ENCODE results near the gene NKPD1.

Gene NKPD1

DNA sequence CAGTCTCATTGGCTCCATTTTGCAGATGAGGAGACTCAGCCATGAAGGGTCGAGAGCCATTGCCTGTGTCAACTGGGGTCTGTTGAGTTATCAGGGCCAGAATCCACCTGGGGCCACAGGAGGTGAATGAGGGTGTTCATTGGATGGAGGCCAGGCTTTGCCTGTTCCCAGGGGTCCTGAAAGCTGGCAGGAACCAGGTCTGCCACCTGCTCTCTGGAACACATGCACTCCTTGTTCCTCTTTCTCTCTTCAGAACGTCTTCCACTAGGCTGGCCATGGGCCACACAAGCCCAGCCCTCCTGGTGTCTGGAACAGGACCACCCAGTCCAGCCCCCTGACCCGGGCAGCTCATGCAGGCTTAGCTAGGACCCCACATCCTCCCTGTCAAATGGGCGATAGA lies 46.7 kb downstream of the NKPD1 start:
- no peak for DNase-seq

DNA sequence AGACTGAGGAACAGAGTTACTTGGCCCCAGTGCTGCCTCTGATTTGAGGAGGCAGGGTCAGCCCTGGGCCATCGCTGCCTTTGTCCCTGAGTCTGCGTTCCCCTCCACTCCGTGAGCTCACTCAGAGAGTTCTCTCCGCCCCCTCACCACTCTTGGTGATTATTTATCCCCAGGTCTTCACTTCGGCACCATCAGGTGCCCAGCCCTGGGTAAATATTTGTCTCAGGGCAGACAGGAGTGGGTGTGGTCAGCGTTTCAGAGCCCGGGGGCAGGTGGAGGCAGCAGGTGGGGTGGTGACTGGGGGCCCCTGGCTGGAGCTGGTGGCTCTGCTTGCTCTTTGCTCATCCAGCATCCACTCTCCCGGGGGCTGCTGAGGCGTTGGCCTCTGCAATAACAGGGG lies 47.2 kb downstream of the NKPD1 start:
- DNase-seq, result no peak

DNA sequence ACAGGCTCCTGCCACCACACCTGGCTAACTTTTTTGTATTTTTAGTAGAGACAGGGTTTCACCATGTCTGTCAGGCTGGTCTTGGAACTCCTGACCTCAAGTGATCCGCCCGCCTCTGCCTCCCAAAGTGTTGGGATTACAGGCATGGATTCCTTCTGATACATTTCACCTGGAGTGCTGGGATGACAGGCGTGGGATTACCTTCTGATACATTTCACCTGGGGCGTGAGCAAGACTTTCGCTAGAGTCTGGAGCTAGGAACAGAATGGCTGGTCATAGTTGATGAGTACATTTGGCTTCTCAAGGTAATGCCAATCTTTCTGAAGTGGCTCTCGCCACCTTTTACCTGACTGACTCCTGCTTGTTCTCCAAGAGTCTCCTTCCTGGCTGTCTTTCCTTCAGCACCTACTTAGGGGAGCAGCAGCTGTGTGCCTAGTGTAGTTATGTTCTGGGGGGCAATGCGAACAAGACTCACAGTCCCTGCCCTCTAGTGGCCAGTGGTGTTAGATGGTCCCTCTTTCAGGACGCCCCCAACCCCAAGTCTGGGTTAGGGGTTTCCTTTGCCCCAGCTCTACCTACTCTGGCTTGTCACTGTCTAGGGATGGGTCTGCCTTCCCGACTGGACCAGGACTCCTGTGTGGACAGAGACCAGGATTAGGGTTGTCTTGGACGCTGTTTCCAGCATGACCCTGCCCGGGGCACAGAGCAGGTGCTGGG lies 48.5 kb downstream of the NKPD1 start:
- DNase-seq, result no peak
